HG03060 (cell line): ENCODE results near the gene HPGDS.
"Not testable (repeated sequence)": the region's sequence is repeated elsewhere in the genome, so short reads cannot be mapped to it uniquely, and the experiment has no call there.

Experiments
- ATAC-seq: cut with Tn5 transposase; IDR thresholded peaks from one replicate; pipeline ENCODE4 v1.9.1; 2021; ENCODE audit warnings: low read depth, moderate number of reproducible peaks; ENCODE audit not compliant: unreplicated experiment

HPGDS gene

DNA sequence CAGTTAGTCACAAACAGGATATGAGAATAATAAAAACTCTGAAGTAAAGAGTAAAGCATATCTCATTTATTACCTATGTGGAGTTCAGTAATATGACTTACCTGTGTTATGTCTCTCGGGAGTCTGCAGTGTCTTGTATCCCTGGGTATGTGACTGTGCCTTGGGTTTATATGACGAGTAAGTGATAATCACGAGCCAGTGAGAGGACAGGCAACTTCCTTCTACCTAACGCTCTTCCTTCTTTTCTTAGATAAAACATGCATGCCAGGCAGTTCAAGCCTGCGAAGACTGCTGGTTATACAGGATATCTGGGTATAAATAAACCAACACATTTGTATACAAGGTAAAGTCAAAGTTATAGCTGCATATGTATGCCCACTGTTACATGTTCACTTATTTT, at the start of gene HPGDS:
TSS of gene HPGDS (minus strand) at position 143 of the 400 bp plus-strand sequence. CDS start 8,207 bp downstream, outside the sequence.
- no peak for ATAC-seq

GRCh38 chr4:94390804-94391410, 48.3 kb upstream of the HPGDS start:
- ATAC-seq = no peak

- ATAC-seq = no peak
These were observed 47.1 kb upstream of the HPGDS start for GRCh38 chr4:94389595-94390267.

- ATAC-seq = not testable (repeated sequence)
These were observed 45.3 kb upstream of the HPGDS start for GRCh38 chr4:94387965-94388364.

- not testable (repeated sequence) for ATAC-seq
These were observed 42.8 kb upstream of the HPGDS start for GRCh38 chr4:94385452-94385851.

GRCh38 chr4:94382891-94383290, 40.3 kb upstream of the HPGDS start:
- ATAC-seq = not testable (repeated sequence)

- ATAC-seq = no peak
These were observed 35.4 kb upstream of the HPGDS start for GRCh38 chr4:94378047-94378446.

- ATAC-seq = no peak
These were observed 34.7 kb upstream of the HPGDS start for GRCh38 chr4:94377294-94377693.

- ATAC-seq = no peak
These were observed 32.7 kb upstream of the HPGDS start for GRCh38 chr4:94375364-94375763.

DNA sequence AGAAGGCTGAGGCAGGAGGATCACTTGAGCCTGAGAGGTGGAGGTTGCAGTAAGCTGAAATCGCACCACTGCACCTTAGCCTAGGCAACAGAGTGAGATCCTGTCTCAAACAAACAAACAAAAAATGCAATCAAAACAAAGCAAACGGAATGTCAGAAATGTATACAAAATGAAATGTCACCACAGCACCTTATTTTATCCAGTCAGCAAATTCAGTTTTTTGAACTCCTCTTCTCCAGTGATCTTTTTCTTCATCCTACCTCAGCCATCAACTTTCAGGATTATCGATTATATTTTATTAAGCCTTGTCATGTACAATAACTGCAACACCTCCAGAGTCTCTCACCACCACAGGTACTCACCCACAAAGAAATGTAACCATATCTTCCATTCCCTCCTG, 31.1 kb upstream of the HPGDS start:
- ATAC-seq = no peak

DNA sequence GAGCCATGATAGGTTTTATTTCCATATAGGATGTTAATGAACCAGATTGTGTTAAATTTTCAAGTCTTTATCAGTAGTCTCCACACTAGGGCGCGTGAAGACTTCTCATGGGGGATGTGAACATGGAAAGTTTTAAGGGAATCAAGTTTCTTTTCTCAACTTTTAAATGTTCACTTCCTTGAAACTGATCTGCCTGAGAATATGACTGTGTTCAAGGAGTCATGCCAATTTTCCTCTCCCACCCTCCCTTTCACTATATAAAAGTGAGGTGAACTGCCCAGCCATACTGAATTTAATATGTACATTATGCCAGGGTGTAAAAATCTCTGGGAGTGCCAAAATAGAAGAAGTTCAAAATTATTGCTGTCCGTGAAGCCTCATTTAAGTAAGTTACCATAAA, 30.4 kb upstream of the HPGDS start:
- no peak for ATAC-seq

GRCh38 chr4:94372228-94372978, 29.8 kb upstream of the HPGDS start:
- ATAC-seq = no peak

- no peak for ATAC-seq
These were observed 28.7 kb upstream of the HPGDS start for GRCh38 chr4:94371290-94371689.

- ATAC-seq = no peak
These were observed 28.1 kb upstream of the HPGDS start for GRCh38 chr4:94370533-94371254.

- no peak for ATAC-seq
These were observed 26.4 kb upstream of the HPGDS start for GRCh38 chr4:94369046-94369445.

GRCh38 chr4:94368459-94368858, 25.8 kb upstream of the HPGDS start:
- ATAC-seq = no peak

- ATAC-seq = no peak
These were observed 22.7 kb upstream of the HPGDS start for GRCh38 chr4:94365304-94365703.

DNA sequence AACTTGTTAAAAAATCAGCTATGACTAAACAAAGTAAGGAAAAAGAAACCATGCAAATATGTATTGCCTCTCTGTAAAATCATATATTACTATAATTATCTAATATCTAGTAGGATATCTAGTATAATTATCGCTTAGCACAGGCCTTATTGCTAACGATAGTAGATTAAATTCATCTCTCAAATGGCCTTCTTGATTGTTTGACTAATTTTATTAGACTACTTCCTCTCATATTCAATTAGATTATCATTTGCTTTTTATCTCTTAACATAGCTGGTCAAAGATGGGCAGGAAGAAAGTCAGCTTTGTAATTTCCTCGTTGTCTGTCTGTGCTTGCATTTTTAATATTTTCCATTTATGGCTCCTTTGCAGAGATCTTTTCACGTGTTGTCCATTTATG, 21.9 kb upstream of the HPGDS start:
- ATAC-seq = no peak

DNA sequence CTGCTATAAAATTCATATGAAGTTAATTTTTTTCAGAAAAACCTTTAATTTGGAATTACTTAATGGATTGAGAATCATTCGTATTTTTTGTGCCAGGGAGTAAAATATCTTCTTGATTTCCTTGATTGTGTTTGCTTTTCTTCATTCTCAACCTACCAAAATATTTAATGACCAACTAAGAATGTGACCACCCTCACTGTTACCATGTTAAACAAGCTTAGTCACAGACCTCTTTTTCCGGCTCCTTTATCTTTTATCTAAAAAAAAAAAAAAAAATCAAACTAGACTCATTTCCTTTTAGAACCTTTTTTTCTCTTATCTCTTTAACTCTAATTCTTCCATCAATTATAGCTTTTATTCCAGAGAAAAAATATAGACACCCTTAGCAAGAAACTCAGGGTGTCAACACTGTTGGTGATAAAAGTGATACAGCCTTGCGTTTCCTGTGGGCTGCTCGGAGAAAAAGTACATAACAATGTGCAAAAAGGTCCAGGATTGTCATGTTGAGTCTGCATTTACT, 20.6 kb upstream of the HPGDS start:
- ATAC-seq = no peak

- no peak for ATAC-seq
These were observed 17.2 kb upstream of the HPGDS start for GRCh38 chr4:94359838-94360237.

DNA sequence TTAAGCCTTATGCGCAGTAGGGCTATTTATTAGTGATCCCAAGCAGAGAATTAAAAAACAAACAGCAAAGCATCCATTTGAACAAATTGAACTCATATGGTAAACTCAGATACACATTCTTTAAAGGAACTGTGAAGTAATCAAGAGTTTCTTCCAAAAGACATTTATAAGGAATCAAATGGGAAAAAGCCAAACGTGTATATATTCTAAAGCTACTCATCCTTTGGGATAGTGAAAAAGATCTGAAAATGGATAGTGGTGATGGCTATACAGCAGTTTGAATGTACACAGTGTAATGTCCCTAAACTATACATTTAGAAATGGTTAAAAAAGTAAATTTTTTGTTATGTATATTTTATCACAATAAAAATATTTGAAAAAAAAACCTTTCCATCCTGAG, 16.6 kb upstream of the HPGDS start:
- no peak for ATAC-seq
